Middle frontal gyrus (tissue), 1 donor: ENCODE measurements around the gene TRIM41.
"Not testable (repeated sequence)": the region's sequence is repeated elsewhere in the genome, so short reads cannot be mapped to it uniquely, and the experiment has no call there.

Source experiments
- DNase-seq: peaks from one replicate; pipeline ENCODE4 v3.0.0-alpha.2; 2015; ENCODE audit warnings: low spot score; ENCODE audit errors: extremely low spot score

The TRIM41 gene

DNA sequence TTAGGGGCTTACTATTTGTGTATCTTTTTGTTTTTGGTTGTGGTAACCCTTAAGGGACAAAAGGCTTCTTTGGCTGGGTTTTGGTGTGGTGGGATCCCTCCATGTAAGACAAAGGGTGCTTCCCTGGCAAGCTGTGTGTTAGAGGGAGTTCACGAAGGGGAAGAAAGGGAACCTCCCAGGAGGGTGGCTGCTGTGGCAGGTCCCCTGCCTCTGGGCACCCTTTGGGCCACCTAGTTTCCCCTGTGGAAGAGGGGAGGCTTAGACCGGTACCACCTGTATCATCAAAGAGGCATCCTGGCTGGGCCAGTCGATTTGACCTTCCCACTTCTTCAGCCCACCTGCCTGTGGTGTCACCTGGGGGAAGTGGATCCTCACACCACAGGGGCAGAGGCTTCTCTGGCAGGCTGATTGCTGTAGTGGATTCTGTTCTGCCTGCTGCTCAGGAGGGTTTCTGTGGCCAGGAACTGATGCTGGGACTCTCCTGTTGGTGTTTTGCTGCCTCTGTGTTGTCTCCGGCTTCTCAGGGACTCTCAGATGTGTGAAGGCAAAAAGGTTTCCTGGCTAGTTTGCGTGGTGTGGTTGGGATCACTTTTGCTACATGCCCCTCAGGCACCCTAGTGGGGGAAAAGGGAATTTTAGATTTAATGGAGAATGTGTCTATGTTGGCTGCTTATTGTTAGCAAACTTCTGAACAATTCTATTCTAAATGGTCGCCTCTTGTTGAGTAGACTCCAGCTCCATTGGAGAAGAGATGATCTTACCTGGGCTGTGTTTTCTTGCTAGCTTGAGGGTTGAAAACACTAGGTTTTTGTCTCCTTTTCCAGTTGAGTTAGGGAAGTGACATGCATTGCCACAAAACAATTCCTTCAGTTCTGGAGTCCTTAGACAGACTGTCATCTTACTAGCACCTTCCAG lies 61.0 kb downstream of the TRIM41 start:
- DNase-seq = not testable (repeated sequence)
